Loucy (cell line): ENCODE data around the gene SERPINB1.

Experiments
- EZH2phosphoT487 ChIP-seq: fragments of 200-600 bp; IDR thresholded peaks from 2 replicates; pipeline ENCODE4 v1.6.1; 2018; ENCODE audit warnings: antibody characterized with exemption, mild to moderate bottlenecking, moderate library complexity, borderline replicate concordance
- TF ChIP-seq, protein P1 (sequence below): fragments of 200-600 bp; sonication (generic); conservative IDR thresholded peaks from 2 replicates; pipeline ENCODE4 v1.5.1; 2014; ENCODE audit warnings: mild to moderate bottlenecking, antibody characterized with exemption, low read length

DNA sequence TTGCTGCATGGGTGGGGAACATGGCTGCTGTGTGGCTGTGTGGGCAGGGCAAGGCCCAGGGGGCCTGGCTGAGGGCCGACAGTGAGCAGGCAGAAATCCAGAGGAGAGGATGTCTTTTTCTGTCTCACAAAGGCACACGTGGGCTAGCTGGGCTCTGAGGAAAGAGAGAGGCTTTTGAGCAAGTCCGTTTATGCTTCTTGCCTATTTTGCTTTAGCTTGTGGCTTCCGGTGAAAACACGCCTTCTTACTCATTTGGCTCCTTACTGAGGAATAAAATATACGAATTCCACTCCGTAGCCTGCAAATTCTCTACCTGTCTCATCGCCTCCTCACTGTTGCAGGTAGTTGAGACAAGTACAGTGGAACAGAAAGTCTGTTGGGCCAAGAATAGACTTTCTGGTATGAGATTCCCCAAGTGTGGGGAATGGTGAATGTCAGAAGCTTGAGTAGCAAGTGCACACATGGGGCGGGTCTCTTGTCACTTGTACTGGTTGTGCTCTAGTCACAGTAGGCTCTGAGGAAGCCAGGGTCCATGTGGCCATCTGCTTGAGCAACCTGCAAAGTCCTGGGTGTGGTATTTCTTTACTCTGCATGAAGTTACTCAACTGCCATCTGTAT, 48.0 kb downstream of the SERPINB1 start:
- TF ChIP-seq, protein P1, sequence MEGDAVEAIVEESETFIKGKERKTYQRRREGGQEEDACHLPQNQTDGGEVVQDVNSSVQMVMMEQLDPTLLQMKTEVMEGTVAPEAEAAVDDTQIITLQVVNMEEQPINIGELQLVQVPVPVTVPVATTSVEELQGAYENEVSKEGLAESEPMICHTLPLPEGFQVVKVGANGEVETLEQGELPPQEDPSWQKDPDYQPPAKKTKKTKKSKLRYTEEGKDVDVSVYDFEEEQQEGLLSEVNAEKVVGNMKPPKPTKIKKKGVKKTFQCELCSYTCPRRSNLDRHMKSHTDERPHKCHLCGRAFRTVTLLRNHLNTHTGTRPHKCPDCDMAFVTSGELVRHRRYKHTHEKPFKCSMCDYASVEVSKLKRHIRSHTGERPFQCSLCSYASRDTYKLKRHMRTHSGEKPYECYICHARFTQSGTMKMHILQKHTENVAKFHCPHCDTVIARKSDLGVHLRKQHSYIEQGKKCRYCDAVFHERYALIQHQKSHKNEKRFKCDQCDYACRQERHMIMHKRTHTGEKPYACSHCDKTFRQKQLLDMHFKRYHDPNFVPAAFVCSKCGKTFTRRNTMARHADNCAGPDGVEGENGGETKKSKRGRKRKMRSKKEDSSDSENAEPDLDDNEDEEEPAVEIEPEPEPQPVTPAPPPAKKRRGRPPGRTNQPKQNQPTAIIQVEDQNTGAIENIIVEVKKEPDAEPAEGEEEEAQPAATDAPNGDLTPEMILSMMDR, result no peak
- no peak for TF ChIP-seq EZH2phosphoT487
